WTC11 (cell line): Measurements from ENCODE around the gene DYSF.

ENCODE experiments used
- ATF2 ChIP-seq: sonication (generic); formaldehyde crosslinking; IDR thresholded peaks from 2 replicates; pipeline ENCODE4 v1.8.1; 2022; ENCODE audit warnings: low read depth, missing genetic modification reagents, borderline replicate concordance
- CBFB ChIP-seq: sonication (generic); formaldehyde crosslinking; IDR thresholded peaks from 2 replicates; pipeline ENCODE4 v1.8.1; 2022; ENCODE audit warnings: mild to moderate bottlenecking, low read depth, missing genetic modification reagents
- CDX4 ChIP-seq: fragments of 250-450 bp; sonication (Bioruptor Pico); IDR thresholded peaks from 2 replicates; pipeline ENCODE4 v1.9.0; 2021; ENCODE audit warnings: moderate library complexity, mild to moderate bottlenecking, inconsistent platforms, borderline replicate concordance
- CTCF ChIP-seq: fragments of 200-600 bp; IDR thresholded peaks from 2 replicates; pipeline ENCODE4 v1.8.0; 2022; ENCODE audit warnings: antibody characterized with exemption
- FOXK1 ChIP-seq: sonication (generic); formaldehyde crosslinking; IDR thresholded peaks from 2 replicates; pipeline ENCODE4 v1.8.0; 2022; ENCODE audit warnings: mild to moderate bottlenecking, moderate library complexity, missing genetic modification reagents
- MXD4 ChIP-seq: fragments of 250-450 bp; sonication (Bioruptor Pico); IDR thresholded peaks from 2 replicates; pipeline ENCODE4 v1.8.0; 2021; ENCODE audit warnings: mild to moderate bottlenecking, moderate library complexity, borderline replicate concordance
- NR1H2 ChIP-seq: sonication (generic); formaldehyde crosslinking; IDR thresholded peaks from 2 replicates; pipeline ENCODE4 v1.9.0; 2021; ENCODE audit warnings: mild to moderate bottlenecking, moderate library complexity, missing genetic modification reagents
- SMAD3 ChIP-seq: sonication (generic); formaldehyde crosslinking; IDR thresholded peaks from 2 replicates; pipeline ENCODE4 v1.8.0; 2022; ENCODE audit warnings: missing genetic modification reagents, mild to moderate bottlenecking, borderline replicate concordance
- USF2 ChIP-seq: sonication (generic); formaldehyde crosslinking; IDR thresholded peaks from 2 replicates; pipeline ENCODE4 v1.8.1; 2023; ENCODE audit warnings: mild to moderate bottlenecking, missing genetic modification reagents, moderate library complexity
- ZBTB21 ChIP-seq: sonication (generic); formaldehyde crosslinking; IDR thresholded peaks from 2 replicates; pipeline ENCODE4 v1.8.1; 2023; ENCODE audit warnings: mild to moderate bottlenecking, missing genetic modification reagents, borderline replicate concordance
- ZNF138 ChIP-seq: sonication (generic); formaldehyde crosslinking; conservative IDR thresholded peaks from 2 replicates; pipeline ENCODE4 v1.8.1; 2022; ENCODE audit warnings: mild to moderate bottlenecking, moderate library complexity, missing genetic modification reagents
- ZNF512 ChIP-seq: sonication (generic); formaldehyde crosslinking; IDR thresholded peaks from 2 replicates; pipeline ENCODE4 v1.8.1; 2022; ENCODE audit warnings: missing genetic modification reagents, borderline replicate concordance

- TF ChIP-seq ZNF138 (CRISPR knock-in tag) (no peak), ATF2 (no peak), CTCF (no peak), NR1H2 (no peak), USF2 (CRISPR knock-in tag) (no peak), ZNF512 (CRISPR knock-in tag) (no peak), FOXK1 (CRISPR knock-in tag) (no peak), SMAD3 (CRISPR knock-in tag) (no peak), CDX4 (CRISPR knock-in tag) (no peak), CBFB (CRISPR knock-in tag) (no peak), ZBTB21 (no peak), MXD4 (CRISPR knock-in tag) (no peak)
Measured at GRCh38 chr2:71564790-71565189, 111.4 kb downstream of the DYSF start.
